Activated T-cell treated with anti-CD3 and anti-CD28 coated beads for 4 hours (primary cell): ENCODE data around the gene CMTM5.

Source experiments
- DNase-seq: peaks from one replicate; pipeline ENCODE4 v3.0.0-alpha.2; 2020

CMTM5 gene

DNA sequence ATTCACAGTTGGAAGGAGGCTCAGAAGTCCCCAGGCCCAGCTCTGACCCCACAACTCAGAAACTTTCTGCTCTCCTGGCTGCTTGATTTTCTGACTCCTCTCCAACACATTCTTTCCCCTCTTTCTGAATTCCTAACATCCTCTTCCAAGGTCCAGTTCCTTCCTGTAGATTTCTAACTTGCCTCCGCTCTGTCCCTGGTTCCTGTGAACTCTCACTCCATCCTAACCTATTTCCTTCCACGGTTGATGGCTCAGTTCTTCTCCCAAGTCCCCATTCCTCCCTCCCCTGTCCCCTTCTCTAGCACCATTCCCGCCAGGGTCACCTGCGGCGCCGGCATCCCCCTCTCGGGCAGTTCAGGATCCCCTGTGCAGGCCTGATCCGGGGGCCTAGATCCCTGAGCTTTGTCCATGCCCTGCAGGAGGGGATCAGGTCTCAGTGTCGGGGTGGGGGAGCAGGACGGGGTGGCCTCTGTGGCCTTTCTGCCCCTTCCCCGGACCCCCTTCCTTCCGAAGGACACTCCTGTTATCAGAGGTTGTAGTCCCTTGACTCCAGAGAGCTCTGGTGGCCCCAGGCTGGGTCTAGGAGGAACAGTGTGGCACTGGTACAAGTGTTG is 18.2 kb upstream of the CMTM5 start:
- no peak for DNase-seq

DNA sequence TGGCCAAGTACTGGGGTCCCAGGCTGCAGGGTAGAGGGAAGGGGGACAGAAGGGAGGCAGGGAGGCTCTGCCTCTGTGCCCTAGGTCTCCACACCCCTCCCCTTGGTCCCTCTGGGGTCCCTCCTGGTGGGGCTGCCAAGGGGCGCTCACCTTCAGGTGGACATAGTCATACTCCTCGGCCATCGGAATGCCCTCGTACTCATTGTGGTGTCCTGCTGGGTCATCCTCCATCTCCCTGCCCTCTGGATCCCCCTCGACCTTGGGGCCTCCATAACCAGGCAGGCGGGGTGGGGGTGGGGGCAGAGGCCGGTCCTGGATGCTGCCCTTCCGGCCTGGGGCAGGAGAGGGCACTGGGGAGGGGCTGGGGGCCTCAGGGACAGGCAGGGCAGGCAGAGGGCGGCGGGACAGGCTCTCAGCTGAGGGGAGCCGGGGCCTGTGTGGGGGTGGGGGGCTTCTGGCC is 17.6 kb upstream of the CMTM5 start:
- no peak for DNase-seq

DNA sequence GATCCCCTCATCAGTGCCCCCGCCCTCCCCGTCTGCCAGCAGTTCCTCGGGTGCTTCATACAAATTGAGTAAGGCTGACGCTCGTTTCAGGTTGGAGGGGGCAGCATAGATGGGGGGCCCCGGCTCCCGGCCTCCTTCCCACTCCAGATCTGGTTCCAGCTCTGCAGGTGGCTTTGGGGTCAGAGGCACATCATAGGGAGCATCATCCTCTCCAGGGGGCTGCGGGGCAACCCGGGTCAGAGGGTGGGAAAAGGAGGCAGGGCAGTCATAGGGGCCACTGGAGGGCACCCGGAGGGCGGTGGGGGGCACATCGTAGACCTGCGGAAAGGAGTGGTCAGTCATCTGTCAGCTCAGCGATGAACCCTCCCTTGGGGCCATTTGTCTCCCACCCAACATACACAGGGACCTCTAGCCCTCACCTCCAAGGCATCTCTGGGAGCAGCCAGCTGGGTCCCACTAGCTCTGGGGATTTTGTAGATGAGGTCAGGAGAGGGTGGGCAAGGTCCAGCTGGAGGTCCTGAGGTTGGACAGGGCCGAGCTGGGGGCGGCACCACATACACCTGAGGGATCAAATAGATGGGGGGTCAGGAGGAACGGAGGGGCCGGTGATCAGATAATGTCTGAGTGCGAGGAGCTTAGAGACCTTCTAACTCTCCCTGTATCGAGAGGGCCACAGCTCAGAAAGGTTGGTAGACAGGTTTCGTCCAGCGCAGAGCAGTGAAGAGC is 17.0 kb upstream of the CMTM5 start:
- no peak for DNase-seq

DNA sequence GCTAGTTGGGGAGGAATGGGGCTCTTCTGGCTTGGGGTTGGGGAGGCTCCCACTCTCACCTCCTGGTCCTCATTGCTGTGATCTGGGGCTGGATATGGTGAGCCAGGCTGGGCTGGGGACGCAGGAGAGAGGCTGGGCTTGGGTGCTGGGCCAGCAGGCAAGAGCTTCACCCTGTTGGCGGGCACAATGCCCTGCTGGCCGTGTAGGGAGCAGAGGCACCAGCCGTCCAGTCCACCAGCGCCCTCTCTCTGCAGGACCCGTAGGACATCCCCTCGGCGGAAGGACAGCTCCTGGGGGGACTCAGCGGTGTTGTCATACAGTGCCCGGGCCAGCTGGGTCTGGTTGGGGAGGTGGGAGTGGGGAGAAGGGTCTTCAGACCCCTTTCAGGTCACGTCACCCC is 16.4 kb upstream of the CMTM5 start:
- no peak for DNase-seq

DNA sequence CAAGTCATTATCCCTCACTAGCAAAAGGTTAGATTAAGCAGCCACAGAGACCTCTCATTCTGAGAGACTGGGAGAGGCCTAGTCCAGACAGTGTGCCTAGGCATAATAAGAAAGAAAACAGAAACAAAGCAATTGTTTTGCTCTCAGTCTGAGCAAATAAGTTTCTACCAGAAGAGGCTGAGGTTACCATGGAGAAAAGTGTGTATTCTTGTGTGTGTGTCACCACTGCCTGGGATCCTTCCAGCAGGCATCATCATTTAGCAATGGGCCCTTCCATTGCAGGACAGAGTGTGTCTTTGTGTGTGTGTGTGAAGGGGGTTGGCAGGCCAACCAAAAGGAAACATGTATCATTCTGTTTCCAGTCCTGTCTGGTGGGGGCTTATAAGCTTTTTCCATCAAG is 15.5 kb upstream of the CMTM5 start:
- DNase-seq: no peak

DNA sequence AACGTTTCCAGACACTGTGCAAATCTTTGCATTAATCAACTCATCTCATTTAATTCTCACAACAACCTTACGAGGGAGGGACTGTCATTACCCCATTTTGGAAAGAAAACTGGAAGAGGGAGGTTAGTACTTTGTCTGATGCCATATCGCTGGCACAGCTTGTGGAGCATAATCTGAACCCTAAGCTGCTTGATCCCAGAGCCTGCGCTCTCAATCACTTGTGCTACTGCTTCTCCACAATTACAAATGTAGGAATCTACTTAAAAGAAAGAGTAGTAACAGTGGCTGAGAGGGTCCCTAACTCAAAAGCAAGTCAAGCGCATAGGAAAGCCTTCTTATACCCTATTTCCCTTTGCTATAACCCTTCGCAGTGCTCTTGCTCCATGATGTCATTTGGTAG is 15.1 kb upstream of the CMTM5 start:
- no peak for DNase-seq

DNA sequence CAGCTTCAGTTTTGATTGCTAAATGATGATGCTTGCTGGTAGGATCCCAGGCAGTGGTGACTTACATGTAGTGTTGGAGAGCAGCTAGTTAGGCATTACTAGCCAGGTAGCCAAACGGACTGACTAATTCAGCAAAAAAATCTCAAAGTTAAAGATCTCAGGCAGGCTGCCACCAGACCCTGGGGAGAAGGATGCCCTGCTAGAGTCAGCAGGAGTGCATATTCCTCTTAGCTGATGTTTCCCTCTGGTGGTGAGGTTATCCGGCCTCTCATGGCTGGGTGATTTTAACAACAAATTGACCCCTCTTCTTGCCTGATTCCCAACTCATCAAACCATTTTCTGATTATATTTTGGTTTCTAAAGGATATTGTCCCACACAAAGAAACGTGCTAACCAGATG is 14.6 kb upstream of the CMTM5 start:
- DNase-seq: no peak

DNA sequence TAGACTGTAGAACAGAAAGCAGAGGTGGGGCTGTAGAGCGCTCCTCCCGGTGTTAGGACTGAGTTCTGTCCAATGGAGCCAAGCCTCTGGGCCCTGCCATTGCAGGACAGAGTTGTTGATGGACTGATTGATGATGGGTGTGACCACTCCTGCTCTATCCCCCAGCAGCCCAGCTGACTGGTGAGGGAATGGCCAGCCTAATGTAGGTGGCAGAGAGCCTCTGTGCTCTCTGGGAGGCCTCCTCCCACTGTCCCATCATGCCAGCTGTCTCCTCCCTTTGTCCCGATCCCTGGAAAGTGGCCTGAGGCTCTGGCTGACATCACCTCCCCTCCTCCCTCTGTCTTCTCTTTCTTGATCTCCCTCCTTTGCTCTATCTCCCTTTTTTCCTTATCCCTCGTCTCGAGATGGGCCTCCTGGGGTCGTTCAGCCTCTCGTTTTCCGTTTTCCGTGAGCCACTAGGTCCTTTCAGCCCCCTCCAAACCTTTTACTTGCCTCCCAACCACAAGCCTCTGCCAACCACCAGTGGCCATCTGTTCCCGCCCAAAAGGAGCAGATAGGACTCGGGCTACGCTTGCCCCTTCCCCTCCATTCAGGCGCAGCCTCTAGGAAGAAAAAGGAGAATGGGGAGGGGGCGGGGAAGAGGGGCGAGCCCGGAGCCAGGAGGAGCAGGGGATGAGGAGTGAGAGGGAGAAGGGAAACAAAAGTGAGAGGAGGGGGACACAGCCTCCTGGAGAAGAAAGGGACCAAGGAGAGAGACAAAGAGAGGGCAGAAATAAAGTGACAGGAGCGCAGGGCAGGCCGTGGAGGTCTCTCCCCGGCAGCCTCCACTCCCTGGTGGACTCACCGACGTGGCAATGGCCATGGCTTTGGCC is 12.4 kb upstream of the CMTM5 start:
- no peak for DNase-seq

DNA sequence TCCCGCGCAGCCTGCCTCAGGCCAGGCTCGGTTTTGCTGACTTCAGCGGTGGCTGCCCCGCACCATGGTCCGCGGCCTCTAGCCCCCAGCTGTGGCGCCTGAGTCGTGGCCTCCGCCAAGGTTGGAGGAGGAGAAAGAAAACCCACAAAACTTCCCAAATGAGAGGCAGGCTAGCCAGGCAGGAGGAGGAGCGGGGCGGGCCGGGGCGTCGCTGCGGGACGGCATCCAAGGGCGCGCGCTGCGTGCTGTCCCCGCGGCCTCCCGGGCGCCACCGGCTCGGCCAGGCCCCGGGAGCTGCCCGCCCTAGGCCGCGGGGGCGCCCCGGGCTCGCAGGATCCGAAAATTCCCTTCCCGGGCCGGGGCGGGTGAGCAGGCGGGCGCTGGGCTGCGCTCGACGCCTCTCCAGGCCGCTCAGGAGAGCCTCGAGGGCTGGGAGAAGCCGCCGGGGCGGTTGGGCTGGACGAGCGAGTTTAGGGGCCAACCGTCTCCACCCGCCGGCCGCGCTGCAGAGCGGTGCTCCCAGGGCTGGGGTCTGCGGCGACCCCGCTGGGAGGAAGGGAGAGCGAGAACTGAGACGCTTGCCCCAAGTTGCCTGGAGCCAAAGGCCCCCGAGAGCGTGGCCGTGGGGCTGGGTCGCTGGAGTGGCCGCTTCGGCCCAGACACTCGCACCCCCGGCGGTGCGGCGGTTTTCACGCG is 11.7 kb upstream of the CMTM5 start, which contains the start of gene EFS:
TSS of gene EFS (minus strand) at position 137 of the 696 bp plus-strand sequence. CDS start 147 bp downstream, outside the sequence.
- DNase-seq: no peak

DNA sequence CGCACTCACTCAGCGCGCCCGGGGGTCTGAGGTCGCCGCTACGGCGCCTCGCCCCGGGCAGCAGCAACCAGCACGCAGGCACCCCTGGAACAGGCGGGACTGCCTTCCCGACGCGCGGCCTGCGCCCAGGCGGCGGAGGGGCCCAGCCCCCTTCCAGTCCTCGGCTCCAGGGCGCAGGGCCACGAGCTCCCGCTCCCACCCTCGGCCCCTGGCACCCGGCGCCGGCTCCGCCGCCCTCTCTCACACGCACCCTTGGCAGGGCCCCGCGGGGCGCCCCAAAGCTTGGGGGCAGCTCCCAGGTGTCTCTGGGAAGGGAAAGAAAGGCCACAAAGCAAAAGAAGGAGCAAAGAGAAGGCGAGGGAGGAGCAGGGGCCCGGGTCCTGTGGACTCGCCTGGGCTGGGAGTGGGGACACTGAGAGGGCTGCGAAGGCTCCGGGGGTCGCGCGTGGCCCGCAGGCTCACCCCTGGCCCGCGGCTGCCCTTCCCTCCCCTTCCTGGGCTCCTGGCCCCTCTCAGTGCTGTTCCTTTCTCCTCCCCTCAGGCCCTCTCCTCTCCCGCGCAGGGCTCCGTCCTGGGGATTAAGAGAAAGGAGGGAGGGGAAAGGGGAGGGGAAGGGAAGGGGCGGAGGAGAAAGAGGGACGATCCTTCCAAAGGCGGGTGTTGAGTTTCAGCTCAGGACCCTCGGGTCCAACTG is 11.0 kb upstream of the CMTM5 start:
- no peak for DNase-seq

DNA sequence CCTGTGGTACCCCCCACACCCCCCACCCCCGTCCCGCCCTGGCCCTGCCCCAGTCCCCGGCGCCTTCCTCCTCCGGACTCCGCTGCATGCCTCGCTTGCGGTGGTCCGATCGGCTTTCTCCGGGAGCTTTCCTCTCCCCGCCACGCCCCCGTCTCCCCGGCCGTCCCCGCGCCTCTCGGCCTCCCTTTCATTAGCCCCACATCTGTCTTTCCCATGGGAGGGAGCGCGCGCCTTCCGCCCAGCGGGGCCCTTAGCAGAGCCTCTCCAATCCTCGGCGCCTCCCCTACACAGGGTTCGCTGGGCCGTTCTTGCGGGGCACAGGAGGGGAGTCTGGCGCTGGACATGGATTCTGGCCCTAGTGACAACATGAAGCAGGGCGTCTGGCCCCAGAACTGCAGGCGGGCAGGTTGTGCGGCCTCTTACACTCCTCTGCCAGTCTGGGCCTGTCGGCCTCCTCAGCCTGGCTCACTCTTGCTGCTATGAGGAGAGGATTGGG is 10.4 kb upstream of the CMTM5 start:
- DNase-seq: no peak

DNA sequence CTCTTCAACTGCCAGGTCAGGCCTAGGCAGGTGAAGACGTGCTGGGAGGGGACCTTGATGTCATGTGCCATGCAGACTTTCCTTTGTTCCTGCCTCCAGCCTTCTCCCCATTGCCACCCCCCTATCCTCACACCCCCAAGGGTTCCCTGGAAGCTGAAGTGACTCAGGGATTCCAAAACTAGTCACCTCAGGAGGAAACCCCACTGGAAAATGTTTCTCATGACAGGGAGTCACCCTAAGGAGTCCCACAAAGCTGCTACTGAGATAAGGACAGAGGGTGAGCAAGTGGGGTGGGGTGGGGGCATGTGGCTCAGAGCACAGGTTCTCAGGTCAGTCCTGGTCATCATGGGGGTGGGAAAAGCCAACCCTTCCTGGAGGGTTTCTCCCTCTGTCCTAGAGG is 6.6 kb upstream of the CMTM5 start:
- no peak for DNase-seq

DNA sequence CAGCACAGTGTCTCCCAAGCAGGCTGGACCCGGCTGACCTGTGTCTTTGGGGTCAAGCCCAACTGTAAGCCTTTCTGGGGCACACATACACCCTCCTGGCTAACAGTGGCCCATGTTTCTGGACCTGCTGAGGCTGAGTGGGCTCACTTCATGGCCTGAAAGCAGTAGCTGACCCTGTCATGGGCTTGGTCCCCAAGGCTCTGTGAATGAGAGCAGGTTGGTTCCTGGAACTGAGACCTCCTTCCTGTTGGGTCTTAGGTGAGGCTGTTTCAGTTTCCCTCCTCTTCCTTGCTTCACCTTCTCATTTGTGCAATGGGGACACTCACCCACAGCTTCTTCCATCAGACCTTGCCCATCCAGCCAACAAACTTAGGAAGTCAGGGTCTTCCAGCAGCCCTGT is 5.0 kb upstream of the CMTM5 start:
- DNase-seq: no peak

DNA sequence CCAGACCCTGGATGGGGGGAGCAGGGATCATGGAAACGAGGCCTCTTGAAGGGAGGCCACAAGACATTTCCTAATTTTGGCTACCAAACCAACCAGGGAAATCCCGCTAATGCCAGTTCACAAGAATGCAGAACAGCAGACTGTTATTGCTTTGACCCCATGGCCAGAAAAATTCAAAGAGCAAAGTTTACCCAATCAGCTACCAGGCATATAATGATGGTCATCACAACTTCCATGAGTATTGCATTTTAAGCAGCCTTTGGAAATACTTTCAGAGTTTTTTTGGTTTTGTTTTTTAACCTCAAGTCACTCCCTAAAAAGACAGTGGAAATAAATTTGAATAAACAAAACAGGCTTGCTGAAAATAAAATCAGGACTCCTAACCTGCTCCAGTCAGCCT is 4.3 kb upstream of the CMTM5 start, which contains the start of gene IL25:
TSS of gene IL25 (plus strand) at position 301 of the 400 bp plus-strand sequence.
- DNase-seq: no peak

DNA sequence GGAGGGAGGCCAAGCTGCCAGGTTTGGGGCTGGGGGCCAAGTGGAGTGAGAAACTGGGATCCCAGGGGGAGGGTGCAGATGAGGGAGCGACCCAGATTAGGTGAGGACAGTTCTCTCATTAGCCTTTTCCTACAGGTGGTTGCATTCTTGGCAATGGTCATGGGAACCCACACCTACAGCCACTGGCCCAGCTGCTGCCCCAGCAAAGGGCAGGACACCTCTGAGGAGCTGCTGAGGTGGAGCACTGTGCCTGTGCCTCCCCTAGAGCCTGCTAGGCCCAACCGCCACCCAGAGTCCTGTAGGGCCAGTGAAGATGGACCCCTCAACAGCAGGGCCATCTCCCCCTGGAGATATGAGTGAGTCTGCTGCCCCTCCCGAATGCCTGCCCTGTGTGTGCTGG is 3.8 kb upstream of the CMTM5 start:
- no peak for DNase-seq

DNA sequence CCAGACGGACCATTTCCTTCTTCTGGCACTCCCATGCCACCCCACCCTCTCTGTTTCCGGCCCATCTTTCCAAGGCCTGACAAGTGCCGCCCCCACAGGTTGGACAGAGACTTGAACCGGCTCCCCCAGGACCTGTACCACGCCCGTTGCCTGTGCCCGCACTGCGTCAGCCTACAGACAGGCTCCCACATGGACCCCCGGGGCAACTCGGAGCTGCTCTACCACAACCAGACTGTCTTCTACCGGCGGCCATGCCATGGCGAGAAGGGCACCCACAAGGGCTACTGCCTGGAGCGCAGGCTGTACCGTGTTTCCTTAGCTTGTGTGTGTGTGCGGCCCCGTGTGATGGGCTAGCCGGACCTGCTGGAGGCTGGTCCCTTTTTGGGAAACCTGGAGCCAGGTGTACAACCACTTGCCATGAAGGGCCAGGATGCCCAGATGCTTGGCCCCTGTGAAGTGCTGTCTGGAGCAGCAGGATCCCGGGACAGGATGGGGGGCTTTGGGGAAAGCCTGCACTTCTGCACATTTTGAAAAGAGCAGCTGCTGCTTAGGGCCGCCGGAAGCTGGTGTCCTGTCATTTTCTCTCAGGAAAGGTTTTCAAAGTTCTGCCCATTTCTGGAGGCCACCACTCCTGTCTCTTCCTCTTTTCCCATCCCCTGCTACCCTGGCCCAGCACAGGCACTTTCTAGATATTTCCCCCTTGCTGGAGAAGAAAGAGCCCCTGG is 1.2 kb upstream of the CMTM5 start:
- DNase-seq: no peak

DNA sequence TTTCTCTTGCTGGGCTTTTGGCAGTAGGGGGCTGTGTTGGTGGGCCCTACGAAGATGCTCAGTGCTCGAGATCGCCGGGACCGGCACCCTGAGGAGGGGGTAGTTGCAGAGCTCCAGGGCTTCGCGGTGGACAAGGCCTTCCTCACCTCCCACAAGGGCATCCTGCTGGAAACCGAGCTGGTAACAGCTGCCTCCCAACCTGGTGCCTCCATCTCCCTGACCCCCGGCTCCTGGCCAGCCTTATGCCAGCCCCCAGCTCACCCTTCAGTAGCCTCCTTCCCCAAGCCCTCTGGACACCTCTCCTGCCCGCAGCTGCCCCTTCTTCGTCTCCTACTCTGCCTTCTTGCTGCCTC is 328 bp downstream of the CMTM5 start:
- no peak for DNase-seq

DNA sequence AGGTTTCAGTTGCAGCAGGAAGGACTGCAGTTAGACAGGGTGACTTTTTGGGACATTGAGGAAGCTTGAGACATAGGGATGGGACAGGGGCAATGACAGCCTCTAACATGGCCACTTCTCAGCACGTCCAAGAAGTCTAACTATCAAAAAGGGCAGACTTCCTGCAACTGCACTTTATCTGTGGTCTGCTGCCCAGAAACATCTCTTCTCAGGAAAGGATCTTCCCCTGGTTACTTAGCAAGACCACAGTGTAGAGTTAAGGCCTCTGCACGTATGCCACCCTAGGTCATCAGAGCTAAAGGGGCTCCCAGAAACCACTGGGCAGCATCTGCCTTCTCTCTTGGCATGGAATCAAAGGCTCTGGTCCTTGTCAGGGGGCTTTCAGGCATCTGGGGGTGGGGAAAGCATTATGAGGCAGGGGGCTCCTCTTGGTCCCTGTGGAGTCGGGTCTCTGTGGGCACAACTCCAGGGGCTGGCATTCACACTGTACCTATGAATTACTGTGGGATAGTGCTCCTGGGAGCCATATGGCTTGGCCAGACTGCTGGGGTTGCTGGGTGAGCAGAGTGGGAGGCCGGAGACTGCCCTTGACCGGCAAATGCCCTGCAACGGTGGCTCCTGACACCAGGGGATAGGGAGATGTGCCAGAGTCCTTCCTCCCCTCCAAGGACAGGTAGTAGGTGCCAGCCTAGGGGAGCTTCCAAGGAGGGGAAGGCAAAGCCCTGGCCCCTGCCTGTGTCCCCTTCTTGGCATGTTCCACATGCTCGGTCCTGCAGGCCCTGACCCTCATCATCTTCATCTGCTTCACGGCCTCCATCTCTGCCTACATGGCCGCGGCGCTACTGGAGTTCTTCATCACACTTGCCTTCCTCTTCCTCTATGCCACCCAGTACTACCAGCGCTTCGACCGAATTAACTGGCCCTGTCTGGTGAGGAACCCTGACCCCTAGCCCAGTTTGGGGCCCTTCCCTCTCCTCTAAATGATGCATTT is 1.0 kb downstream of the CMTM5 start:
- DNase-seq: no peak

DNA sequence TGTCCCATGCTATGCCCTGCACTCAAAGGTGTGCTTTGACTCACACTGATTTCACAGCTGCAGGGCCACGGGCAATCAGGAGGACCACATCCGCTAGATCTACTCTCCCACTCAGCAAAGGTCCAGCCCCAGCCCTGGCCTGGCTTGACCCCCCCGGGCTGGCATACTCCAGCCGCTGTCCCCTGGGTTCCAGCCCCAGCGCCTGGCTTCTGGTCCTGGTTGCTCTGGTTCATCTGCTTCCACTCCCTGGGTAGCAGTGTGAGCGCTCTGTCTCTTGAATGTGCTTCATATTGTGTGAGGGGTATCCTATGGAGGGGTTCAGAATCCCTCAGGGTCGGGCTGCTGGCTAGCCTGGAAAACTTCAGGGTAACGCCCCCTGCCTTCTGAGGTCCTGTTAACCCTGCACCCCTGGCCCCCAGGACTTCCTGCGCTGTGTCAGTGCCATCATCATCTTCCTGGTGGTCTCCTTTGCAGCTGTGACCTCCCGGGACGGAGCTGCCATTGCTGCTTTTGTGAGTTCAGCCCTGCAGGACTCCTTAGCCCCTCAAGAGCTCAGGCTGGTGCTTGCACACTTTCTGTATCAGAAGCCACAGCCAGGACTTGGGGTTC is 1.9 kb downstream of the CMTM5 start:
- DNase-seq: no peak
